Spleen (tissue), 7 donors: Measurements from ENCODE around the gene MACROD2.

Experiments
- POLR2AphosphoS5 ChIP-seq, 3 donors: sonication (generic); formaldehyde crosslinking; IDR thresholded peaks; one replicate each; pipeline ENCODE4 v1.5.1; 2017; ENCODE audit warnings: antibody characterized with exemption in 3 of 3
- TF ChIP-seq, protein P1 (sequence below), 11 experiments: fragments of 200-600 bp in 7 of 11; fragments of 450-650 bp in 4 of 11; sonication (generic) in 4 of 11; IDR thresholded peaks in 8 of 11; conservative IDR thresholded peaks in 3 of 11; 1 replicate in 7 of 11; 2 replicates in 4 of 11; pipeline versions ENCODE4 v1.4.0 to v1.8.0; 2016 to 2021; ENCODE audit warnings: antibody characterized with exemption in 11 of 11, inconsistent platforms in 4 of 11, mild to moderate bottlenecking in 1 of 11
- donor health status: DM: no; HTN: no; CAD: no; lungs with moderate emphysema.
- donor health status: DM: no; HTN: no; CAD: no.
- donor health status: DM: no; HTN: no; CAD: no.

DNA sequence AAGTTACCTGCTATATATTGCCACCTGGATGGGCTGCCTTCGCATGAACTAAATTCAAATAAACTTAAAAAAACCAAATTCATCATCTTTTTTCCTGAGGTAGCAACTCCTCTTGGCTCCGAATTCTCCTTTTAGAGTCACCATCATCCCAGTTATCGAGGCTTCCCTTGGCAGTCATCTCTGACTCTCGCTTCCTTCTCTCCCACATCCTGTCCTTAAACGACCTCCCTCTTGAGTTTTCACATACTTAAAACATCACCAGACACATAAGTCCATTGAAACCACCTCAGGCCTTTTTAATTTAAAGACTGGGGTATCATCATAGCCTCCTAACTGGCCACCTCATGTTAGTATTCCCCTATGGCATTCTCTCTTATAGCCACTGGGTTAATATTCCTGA lies 638.2 kb downstream of the MACROD2 start:
- TF ChIP-seq, protein P1, sequence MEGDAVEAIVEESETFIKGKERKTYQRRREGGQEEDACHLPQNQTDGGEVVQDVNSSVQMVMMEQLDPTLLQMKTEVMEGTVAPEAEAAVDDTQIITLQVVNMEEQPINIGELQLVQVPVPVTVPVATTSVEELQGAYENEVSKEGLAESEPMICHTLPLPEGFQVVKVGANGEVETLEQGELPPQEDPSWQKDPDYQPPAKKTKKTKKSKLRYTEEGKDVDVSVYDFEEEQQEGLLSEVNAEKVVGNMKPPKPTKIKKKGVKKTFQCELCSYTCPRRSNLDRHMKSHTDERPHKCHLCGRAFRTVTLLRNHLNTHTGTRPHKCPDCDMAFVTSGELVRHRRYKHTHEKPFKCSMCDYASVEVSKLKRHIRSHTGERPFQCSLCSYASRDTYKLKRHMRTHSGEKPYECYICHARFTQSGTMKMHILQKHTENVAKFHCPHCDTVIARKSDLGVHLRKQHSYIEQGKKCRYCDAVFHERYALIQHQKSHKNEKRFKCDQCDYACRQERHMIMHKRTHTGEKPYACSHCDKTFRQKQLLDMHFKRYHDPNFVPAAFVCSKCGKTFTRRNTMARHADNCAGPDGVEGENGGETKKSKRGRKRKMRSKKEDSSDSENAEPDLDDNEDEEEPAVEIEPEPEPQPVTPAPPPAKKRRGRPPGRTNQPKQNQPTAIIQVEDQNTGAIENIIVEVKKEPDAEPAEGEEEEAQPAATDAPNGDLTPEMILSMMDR (IDR thresholded peaks at IDR 0.05 in 8 of 11, conservative IDR thresholded peaks at IDR 0.05 in 3 of 11), result no peak
- TF ChIP-seq POLR2AphosphoS5 (IDR thresholded peaks at IDR 0.05), result no peak
